HEK293 (cell line): ENCODE data around the gene KLHL36.
A peak's percentile ranks its signal among the peaks of the same experiment; 100 is the strongest.

Experiments used
- CTCF ChIA-PET: fragments of 350-600 bp; formaldehyde crosslinking; extraction: SDS; loops from one replicate; lab custom pipeline; 2021; ENCODE audit warnings: antibody characterized with exemption; lab: Yijun Ruan, JAX
- POLR2A ChIA-PET: fragments of 300-600 bp; formaldehyde crosslinking; extraction: SDS; loops from one replicate; lab custom pipeline; 2020; ENCODE audit warnings: antibody characterized with exemption, inconsistent platforms; lab: Yijun Ruan, JAX
- H3K27ac ChIP-seq: fragments of 200-500 bp; sonication (Bioruptor generic); 2 replicates; pipeline ENCODE4 v1.5.1; 2014; ENCODE audit warnings: low read depth, low read length, control low read depth, inconsistent platforms; ENCODE audit errors: extremely low read depth
- H3K36me3 ChIP-seq, 2 experiments: fragments of 200-500 bp in 1 of 2; sonication (Bioruptor generic) in 1 of 2; 1 replicate in 1 of 2; 2 replicates in 1 of 2; pipeline ENCODE4 v1.5.1; 2014 to 2017; ENCODE audit warnings: inconsistent platforms in 2 of 2, low read length in 2 of 2; ENCODE audit not compliant: control insufficient read depth in 2 of 2, insufficient read depth in 1 of 2
- H3K4me1 ChIP-seq: fragments of 200-500 bp; sonication (Bioruptor generic); 2 replicates; pipeline ENCODE4 v1.5.1; 2014; ENCODE audit warnings: mild to moderate bottlenecking, low read length, inconsistent platforms; ENCODE audit not compliant: control insufficient read depth, insufficient read depth
- H3K4me3 ChIP-seq: 2 replicates; pipeline ENCODE4 v1.5.1; 2011; ENCODE audit warnings: low read depth, mild to moderate bottlenecking, control low read depth, low read length, moderate library complexity
- H3K9me3 ChIP-seq: fragments of 200-500 bp; sonication (Bioruptor generic); 2 replicates; pipeline ENCODE4 v1.5.1; 2014; ENCODE audit warnings: low read depth, low read length, inconsistent platforms; ENCODE audit not compliant: control insufficient read depth, insufficient read depth
- AEBP2 ChIP-seq: fragments of 450-650 bp; formaldehyde crosslinking; IDR thresholded peaks from 2 replicates; pipeline ENCODE4 v1.5.1; 2016; ENCODE audit warnings: missing biosample characterization, missing genetic modification characterization, borderline replicate concordance
- EGR2 ChIP-seq: fragments of 450-650 bp; formaldehyde crosslinking; IDR thresholded peaks from 2 replicates; pipeline ENCODE4 v1.5.1; 2016; ENCODE audit warnings: low read depth, missing biosample characterization, missing genetic modification characterization
- FEZF1 ChIP-seq: fragments of 450-650 bp; formaldehyde crosslinking; IDR thresholded peaks from 2 replicates; pipeline ENCODE4 v1.5.1; 2016; ENCODE audit warnings: missing biosample characterization, missing genetic modification characterization
- GFI1B ChIP-seq: fragments of 450-650 bp; formaldehyde crosslinking; IDR thresholded peaks from 2 replicates; pipeline ENCODE4 v1.5.1; 2016; ENCODE audit warnings: missing biosample characterization, missing genetic modification characterization
- GLIS1 ChIP-seq: fragments of 450-650 bp; formaldehyde crosslinking; IDR thresholded peaks from 2 replicates; pipeline ENCODE4 v1.5.1; 2016; ENCODE audit warnings: missing biosample characterization, missing genetic modification characterization
- IKZF3 ChIP-seq: fragments of 450-650 bp; IDR thresholded peaks from 2 replicates; pipeline ENCODE4 v1.5.0; 2018; ENCODE audit warnings: missing biosample characterization, mild to moderate bottlenecking, missing genetic modification characterization, moderate library complexity
- INSM2 ChIP-seq: fragments of 450-650 bp; formaldehyde crosslinking; IDR thresholded peaks from 2 replicates; pipeline ENCODE4 v1.5.1; 2016; ENCODE audit warnings: missing biosample characterization, missing genetic modification characterization
- TRIM28 ChIP-seq: IDR thresholded peaks from 2 replicates; pipeline ENCODE4 v1.6.1; 2011; ENCODE audit warnings: low read length, control low read depth, borderline replicate concordance
- ZBTB11 ChIP-seq: fragments of 450-650 bp; formaldehyde crosslinking; conservative IDR thresholded peaks from 2 replicates; pipeline ENCODE4 v1.5.1; 2016; ENCODE audit warnings: low read depth, missing biosample characterization, missing genetic modification characterization
- ZIC2 ChIP-seq: fragments of 450-650 bp; formaldehyde crosslinking; IDR thresholded peaks from 2 replicates; pipeline ENCODE4 v1.5.1; 2016; ENCODE audit warnings: missing biosample characterization, missing genetic modification characterization
- ZNF10 ChIP-seq: fragments of 450-650 bp; formaldehyde crosslinking; IDR thresholded peaks from 2 replicates; pipeline ENCODE4 v1.5.1; 2017; ENCODE audit warnings: missing biosample characterization, missing genetic modification characterization
- ZNF19 ChIP-seq: fragments of 450-650 bp; formaldehyde crosslinking; IDR thresholded peaks from 2 replicates; pipeline ENCODE4; 2016; ENCODE audit warnings: missing biosample characterization, missing genetic modification characterization, low read depth
- ZNF23 ChIP-seq: fragments of 450-650 bp; formaldehyde crosslinking; IDR thresholded peaks from 2 replicates; pipeline ENCODE4 v1.5.1; 2016; ENCODE audit warnings: missing biosample characterization, missing genetic modification characterization, borderline replicate concordance
- ZNF280C ChIP-seq: fragments of 450-650 bp; formaldehyde crosslinking; IDR thresholded peaks from 2 replicates; pipeline ENCODE4 v1.5.1; 2016; ENCODE audit warnings: missing biosample characterization, missing genetic modification characterization
- ZNF426 ChIP-seq: fragments of 450-650 bp; formaldehyde crosslinking; IDR thresholded peaks from 2 replicates; pipeline ENCODE4 v1.5.1; 2017; ENCODE audit warnings: missing biosample characterization, missing genetic modification characterization, mild to moderate bottlenecking, inconsistent platforms, moderate library complexity
- ZNF433 ChIP-seq: fragments of 450-650 bp; formaldehyde crosslinking; IDR thresholded peaks from 2 replicates; pipeline ENCODE4 v1.5.1; 2016; ENCODE audit warnings: missing biosample characterization, missing genetic modification characterization, low read depth
- ZNF513 ChIP-seq: fragments of 450-650 bp; IDR thresholded peaks from 2 replicates; pipeline ENCODE4 v1.5.1; 2018; ENCODE audit warnings: missing biosample characterization, missing genetic modification characterization
- ZNF600 ChIP-seq: fragments of 450-650 bp; formaldehyde crosslinking; IDR thresholded peaks from 2 replicates; pipeline ENCODE4 v1.5.1; 2016; ENCODE audit warnings: missing biosample characterization, missing genetic modification characterization
- ZNF623 ChIP-seq: fragments of 450-650 bp; formaldehyde crosslinking; IDR thresholded peaks from 2 replicates; pipeline ENCODE4 v1.5.1; 2016; ENCODE audit warnings: missing biosample characterization, missing genetic modification characterization
- TF ChIP-seq, protein P1 (sequence below): fragments of 450-650 bp; formaldehyde crosslinking; IDR thresholded peaks from 2 replicates; pipeline ENCODE4 v1.5.1; 2017; ENCODE audit warnings: missing biosample characterization, mild to moderate bottlenecking, missing genetic modification characterization, moderate library complexity
- TF ChIP-seq, protein P2 (sequence below): fragments of 450-650 bp; formaldehyde crosslinking; IDR thresholded peaks from 2 replicates; pipeline ENCODE4 v1.5.1; 2017; ENCODE audit warnings: missing biosample characterization, missing genetic modification characterization
- TF ChIP-seq, protein P3 (sequence below): fragments of 450-650 bp; formaldehyde crosslinking; optimal IDR thresholded peaks from 2 replicates; pipeline ENCODE3; 2016; ENCODE audit warnings: missing biosample characterization, mild to moderate bottlenecking, missing genetic modification characterization

Gene KLHL36

DNA sequence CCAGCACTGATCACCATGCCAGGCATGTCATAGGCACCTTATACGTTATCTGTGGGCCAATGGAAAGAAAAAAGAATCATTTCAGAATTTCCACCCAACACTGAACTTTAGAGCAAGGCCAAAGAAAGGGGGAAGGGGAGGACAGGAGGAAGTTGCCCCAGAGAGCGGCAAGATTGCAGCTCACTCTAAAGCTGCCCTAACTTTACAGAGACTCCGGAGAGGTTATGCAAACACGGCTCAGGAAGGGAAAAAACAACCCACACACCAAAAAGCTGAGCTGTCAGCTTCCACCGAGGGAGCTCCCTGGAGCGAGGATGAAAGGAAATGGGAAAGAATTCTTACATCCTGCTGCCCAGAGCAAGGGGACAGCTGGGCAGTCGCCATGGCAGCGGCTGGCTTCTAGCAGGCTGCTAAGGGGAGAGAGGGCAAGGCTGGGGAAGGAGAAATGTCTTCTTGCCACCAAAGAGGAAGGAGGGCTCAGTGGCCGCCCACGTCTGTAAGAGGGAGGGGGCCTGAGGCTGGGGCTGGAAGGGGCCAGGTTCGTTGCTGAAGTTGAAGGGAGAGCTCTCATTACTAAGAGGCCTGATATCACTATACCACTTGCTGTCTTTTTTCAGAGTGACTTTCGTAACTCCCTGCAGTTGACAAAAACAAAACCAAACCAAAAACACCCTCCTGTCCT lies 48.6 kb upstream of the KLHL36 start:
- CTCF ChIA-PET = interaction anchor here (0.5 to 1.8 kb wide), 4 partner anchors 21 to 157 kb away, joined by 3 to 5 read pairs (median 4); no protein-coding TSS in a partner anchor
- POLR2A ChIA-PET = interaction anchor here (0.8 kb wide), 1 partner anchor 19 kb away, joined by 4 read pairs; no protein-coding TSS in a partner anchor
- Histone ChIP-seq H3K9me3 (no peaks in the 10 kb centered on the region), H3K4me1 (no peaks in the 10 kb centered on the region; the same call in 1 of the 2 replicates), H3K4me3 (no peak overlapping the region), H3K27ac (no peak overlapping the region), H3K36me3 (no peaks in the 10 kb centered on the region)
- TF ChIP-seq ZNF426 (tag by site-specific recombination) (no peak), TRIM28 (no peak), AEBP2 (tag by site-specific recombination) (no peak), ZNF19 (tag by site-specific recombination) (no peak), ZNF10 (tag by site-specific recombination) (no peak), ZNF600 (0 out of 2 replicates have a peak, but pooled peaks have one; percentile 30), EGR2 (tag by site-specific recombination) (peak; percentile 47; the same call in 1 of the 2 replicates), IKZF3 (tag by site-specific recombination) (no peak), GFI1B (tag by site-specific recombination) (no peak), INSM2 (tag by site-specific recombination) (no peak), ZIC2 (tag by site-specific recombination) (peak; percentile 90), ZNF623 (tag by site-specific recombination) (no peak), ZBTB11 (0 out of 2 replicates have a peak, but pooled peaks have one; percentile 24), ZNF23 (tag by site-specific recombination) (no peak), ZNF433 (tag by site-specific recombination) (no peak), GLIS1 (tag by site-specific recombination) (peak; percentile 64), ZNF513 (tag by site-specific recombination) (no peak), ZNF280C (tag by site-specific recombination) (no peak), FEZF1 (tag by site-specific recombination) (peak; percentile 17; the same call in 1 of the 2 replicates)
- TF ChIP-seq, protein P1, sequence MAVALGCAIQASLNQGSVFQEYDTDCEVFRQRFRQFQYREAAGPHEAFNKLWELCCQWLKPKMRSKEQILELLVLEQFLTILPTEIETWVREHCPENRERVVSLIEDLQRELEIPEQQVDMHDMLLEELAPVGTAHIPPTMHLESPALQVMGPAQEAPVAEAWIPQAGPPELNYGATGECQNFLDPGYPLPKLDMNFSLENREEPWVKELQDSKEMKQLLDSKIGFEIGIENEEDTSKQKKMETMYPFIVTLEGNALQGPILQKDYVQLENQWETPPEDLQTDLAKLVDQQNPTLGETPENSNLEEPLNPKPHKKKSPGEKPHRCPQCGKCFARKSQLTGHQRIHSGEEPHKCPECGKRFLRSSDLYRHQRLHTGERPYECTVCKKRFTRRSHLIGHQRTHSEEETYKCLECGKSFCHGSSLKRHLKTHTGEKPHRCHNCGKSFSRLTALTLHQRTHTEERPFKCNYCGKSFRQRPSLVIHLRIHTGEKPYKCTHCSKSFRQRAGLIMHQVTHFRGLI (tag by site-specific recombination) = no peak
- TF ChIP-seq, protein P2, sequence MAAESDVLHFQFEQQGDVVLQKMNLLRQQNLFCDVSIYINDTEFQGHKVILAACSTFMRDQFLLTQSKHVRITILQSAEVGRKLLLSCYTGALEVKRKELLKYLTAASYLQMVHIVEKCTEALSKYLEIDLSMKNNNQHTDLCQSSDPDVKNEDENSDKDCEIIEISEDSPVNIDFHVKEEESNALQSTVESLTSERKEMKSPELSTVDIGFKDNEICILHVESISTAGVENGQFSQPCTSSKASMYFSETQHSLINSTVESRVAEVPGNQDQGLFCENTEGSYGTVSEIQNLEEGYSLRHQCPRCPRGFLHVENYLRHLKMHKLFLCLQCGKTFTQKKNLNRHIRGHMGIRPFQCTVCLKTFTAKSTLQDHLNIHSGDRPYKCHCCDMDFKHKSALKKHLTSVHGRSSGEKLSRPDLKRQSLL (tag by site-specific recombination) = no peak
- TF ChIP-seq, protein P3, sequence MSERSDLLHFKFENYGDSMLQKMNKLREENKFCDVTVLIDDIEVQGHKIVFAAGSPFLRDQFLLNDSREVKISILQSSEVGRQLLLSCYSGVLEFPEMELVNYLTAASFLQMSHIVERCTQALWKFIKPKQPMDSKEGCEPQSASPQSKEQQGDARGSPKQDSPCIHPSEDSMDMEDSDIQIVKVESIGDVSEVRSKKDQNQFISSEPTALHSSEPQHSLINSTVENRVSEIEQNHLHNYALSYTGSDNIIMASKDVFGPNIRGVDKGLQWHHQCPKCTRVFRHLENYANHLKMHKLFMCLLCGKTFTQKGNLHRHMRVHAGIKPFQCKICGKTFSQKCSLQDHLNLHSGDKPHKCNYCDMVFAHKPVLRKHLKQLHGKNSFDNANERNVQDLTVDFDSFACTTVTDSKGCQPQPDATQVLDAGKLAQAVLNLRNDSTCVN = no peak
